GM19025 (cell line): Measurements from ENCODE around the gene PCNX2.
"Not testable (repeated sequence)": the region's sequence is repeated elsewhere in the genome, so short reads cannot be mapped to it uniquely, and the experiment has no call there.

Source experiments
- ATAC-seq: cut with Tn5 transposase; IDR thresholded peaks from one replicate; pipeline ENCODE4 v1.9.1; 2021; ENCODE audit warnings: mild to moderate bottlenecking, low read depth, moderate library complexity; ENCODE audit not compliant: unreplicated experiment

PCNX2 gene

GRCh38 chr1:233024199-233024598 lies 271.3 kb downstream of the PCNX2 start:
- no peak for ATAC-seq

GRCh38 chr1:233022246-233022645 lies 273.3 kb downstream of the PCNX2 start:
- no peak for ATAC-seq

- ATAC-seq, result no peak
Measured at GRCh38 chr1:233020426-233020825, 275.1 kb downstream of the PCNX2 start.

- no peak for ATAC-seq
Measured at GRCh38 chr1:233019778-233020325, 275.7 kb downstream of the PCNX2 start.

GRCh38 chr1:233019083-233019482 lies 276.4 kb downstream of the PCNX2 start:
- no peak for ATAC-seq

GRCh38 chr1:233016798-233017197 lies 278.7 kb downstream of the PCNX2 start:
- ATAC-seq, result no peak

GRCh38 chr1:233015965-233016364 lies 279.6 kb downstream of the PCNX2 start:
- ATAC-seq, result no peak

- no peak for ATAC-seq
Measured at GRCh38 chr1:233012021-233012420, 283.5 kb downstream of the PCNX2 start.

- ATAC-seq, result no peak
Measured at GRCh38 chr1:233010146-233010545, 285.4 kb downstream of the PCNX2 start.

GRCh38 chr1:233006541-233006973 lies 289.0 kb downstream of the PCNX2 start:
- no peak for ATAC-seq

- ATAC-seq, result no peak
Measured at GRCh38 chr1:233006108-233006507, 289.4 kb downstream of the PCNX2 start.

GRCh38 chr1:233005703-233006102 lies 289.8 kb downstream of the PCNX2 start:
- ATAC-seq, result no peak

GRCh38 chr1:233005156-233005555 lies 290.4 kb downstream of the PCNX2 start:
- no peak for ATAC-seq

- no peak for ATAC-seq
Measured at GRCh38 chr1:233004451-233004850, 291.1 kb downstream of the PCNX2 start.

- ATAC-seq, result not testable (repeated sequence)
Measured at GRCh38 chr1:233003638-233004037, 291.9 kb downstream of the PCNX2 start.

GRCh38 chr1:232999956-233000625 lies 295.4 kb downstream of the PCNX2 start:
- ATAC-seq, result no peak

GRCh38 chr1:232998646-232999045 lies 296.9 kb downstream of the PCNX2 start:
- no peak for ATAC-seq

- ATAC-seq, result no peak
Measured at GRCh38 chr1:232998138-232998537, 297.4 kb downstream of the PCNX2 start.

- ATAC-seq, result no peak
Measured at GRCh38 chr1:232996143-232996542, 299.4 kb downstream of the PCNX2 start.

- no peak for ATAC-seq
Measured at GRCh38 chr1:232995189-232995588, 300.3 kb downstream of the PCNX2 start.

GRCh38 chr1:232993555-232993954 lies 302.0 kb downstream of the PCNX2 start:
- no peak for ATAC-seq

GRCh38 chr1:232992227-232992626 lies 303.3 kb downstream of the PCNX2 start:
- no peak for ATAC-seq
